ENCODE measurements around the gene SLC25A41. TPM values are rescaled to one million over a fixed set of nuclear protein-coding genes. Genes with fewer than 3 reads are reported as not detected.

SLC25A41 gene
- total RNA-seq, 2 experiments from 2014 or later = 0.30 to 0.50 TPM

- intact Hi-C loops (cut with DNase I, micrococcal nuclease) = no loop called here
- Histone ChIP-seq H3K9me3 (ENCODE audit: control insufficient read depth in 1 of 2, insufficient read depth in 1 of 2, low read length in 2 of 2) (no peaks in the 10 kb centered on the region), H3K27ac (ENCODE audit: low read depth in 1 of 2, low read length in 2 of 2) (no peak overlapping the region), H3K4me3 (ENCODE audit: low read length) (no peak overlapping the region), H3K36me3 (ENCODE audit: insufficient read depth, low read length) (no peaks in the 10 kb centered on the region), H3K27me3 (ENCODE audit: control insufficient read depth in 1 of 2, insufficient read depth in 2 of 2, low read length in 2 of 2) (no peaks in the 10 kb centered on the region), H3K4me1 (ENCODE audit: insufficient read depth, low read length) (no peaks in the 10 kb centered on the region)
- Mint-ChIP-seq H3K27ac (no peak overlapping the region), H3K36me3 (ENCODE audit: low read depth) (peaks cover 15% of the 10 kb centered on the region), H3K27me3 (no peaks in the 10 kb centered on the region), H3K4me1 (ENCODE audit: low read depth) (no peaks in the 10 kb centered on the region), H3K4me3 (no peak overlapping the region), H3K9me3 (no peaks in the 10 kb centered on the region)
- ChIA-PET CTCF (interaction anchor here (1.1 kb wide), 1 partner anchor 168 kb away, joined by 4 read pairs; no protein-coding TSS in a partner anchor), POLR2A (no interaction called here)
- DNase-seq (no peak), ATAC-seq (ENCODE audit: poor library complexity) (no peak)
- no peak for TF ChIP-seq CTCF (IDR thresholded peaks at IDR 0.05)
Observed at GRCh38 chr19:6442087-6442688, 8.6 kb upstream of the SLC25A41 start.

- no peaks in the 10 kb centered on the region for H3K9me3 Mint-ChIP-seq
- H3K4me3 ChIP-seq (ENCODE audit: low read length) = no peak overlapping the region
- CTCF ChIA-PET = no interaction called here
Observed at GRCh38 chr19:6440905-6441304, 7.3 kb upstream of the SLC25A41 start.

DNA sequence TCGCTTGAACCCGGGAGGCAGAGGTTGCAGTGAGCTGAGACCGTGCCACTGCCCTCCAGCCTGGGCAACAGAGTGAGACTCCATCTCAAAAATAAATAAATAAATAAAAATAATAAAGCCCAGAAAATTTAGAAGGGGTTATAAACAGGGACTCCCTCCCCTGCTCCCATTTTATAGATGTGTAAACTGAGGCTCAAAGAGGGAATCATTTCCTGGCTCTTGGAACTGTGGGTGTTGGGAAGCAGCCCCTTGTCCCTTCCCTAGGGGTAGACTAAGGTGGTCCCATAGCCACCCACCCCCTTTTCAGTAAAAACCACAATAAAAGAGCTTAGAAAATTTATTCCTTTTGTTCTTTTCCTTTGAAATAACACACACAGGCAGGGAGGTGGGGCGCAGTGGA, 6.2 kb upstream of the SLC25A41 start:
- Histone ChIP-seq H3K4me3 (ENCODE audit: low read length) (no peak overlapping the region), H3K27me3 (ENCODE audit: control insufficient read depth in 1 of 2, insufficient read depth in 2 of 2, low read length in 2 of 2) (no peaks in the 10 kb centered on the region), H3K36me3 (ENCODE audit: insufficient read depth, low read length) (no peaks in the 10 kb centered on the region), H3K9me3 (ENCODE audit: control insufficient read depth in 1 of 2, insufficient read depth in 1 of 2, low read length in 2 of 2) (no peaks in the 10 kb centered on the region), H3K27ac (ENCODE audit: low read depth in 1 of 2, low read length in 2 of 2) (no peak overlapping the region), H3K4me1 (ENCODE audit: insufficient read depth, low read length) (no peaks in the 10 kb centered on the region)
- DNase-seq (no peak), ATAC-seq (ENCODE audit: poor library complexity) (no peak)
- Mint-ChIP-seq H3K4me1 (ENCODE audit: low read depth) (no peaks in the 10 kb centered on the region), H3K36me3 (ENCODE audit: low read depth) (no peaks in the 10 kb centered on the region), H3K4me3 (no peak overlapping the region), H3K27me3 (no peaks in the 10 kb centered on the region), H3K9me3 (no peaks in the 10 kb centered on the region), H3K27ac (no peak overlapping the region)
- intact Hi-C loops (cut with DNase I, micrococcal nuclease) = no loop called here
- no peak for TF ChIP-seq CTCF (IDR thresholded peaks at IDR 0.05)
- POLR2A ChIA-PET = no interaction called here
- CTCF ChIA-PET = no interaction called here

More at GRCh38 chr19:6440905-6441304, 7.3 kb upstream of the SLC25A41 start:
- DNase-seq (no peak), ATAC-seq (ENCODE audit: poor library complexity) (no peak)
- no peak for TF ChIP-seq CTCF (IDR thresholded peaks at IDR 0.05)
- Mint-ChIP-seq H3K4me1 (ENCODE audit: low read depth) (no peaks in the 10 kb centered on the region), H3K36me3 (ENCODE audit: low read depth) (peaks cover 6% of the 10 kb centered on the region), H3K27me3 (no peaks in the 10 kb centered on the region), H3K4me3 (no peak overlapping the region), H3K27ac (no peak overlapping the region)
- POLR2A ChIA-PET = interaction anchor here (0.6 kb wide), 1 partner anchor 49 kb away, joined by 3 read pairs; no protein-coding TSS in a partner anchor
- Histone ChIP-seq H3K27me3 (ENCODE audit: control insufficient read depth in 1 of 2, insufficient read depth in 2 of 2, low read length in 2 of 2) (no peaks in the 10 kb centered on the region), H3K36me3 (ENCODE audit: insufficient read depth, low read length) (no peaks in the 10 kb centered on the region), H3K9me3 (ENCODE audit: control insufficient read depth in 1 of 2, insufficient read depth in 1 of 2, low read length in 2 of 2) (no peaks in the 10 kb centered on the region), H3K4me1 (ENCODE audit: insufficient read depth, low read length) (no peaks in the 10 kb centered on the region), H3K27ac (ENCODE audit: low read depth in 1 of 2, low read length in 2 of 2) (no peak overlapping the region)
- intact Hi-C loops (cut with DNase I, micrococcal nuclease) = no loop called here
